HG02981 (cell line): ENCODE data around the gene YIPF4.
"Not testable (repeated sequence)": the region's sequence is repeated elsewhere in the genome, so short reads cannot be mapped to it uniquely, and the experiment has no call there.

Experiments
- ATAC-seq: cut with Tn5 transposase; IDR thresholded peaks from one replicate; pipeline ENCODE4 v1.9.1; 2021; ENCODE audit warnings: mild to moderate bottlenecking, moderate library complexity; ENCODE audit not compliant: unreplicated experiment

Gene YIPF4

DNA sequence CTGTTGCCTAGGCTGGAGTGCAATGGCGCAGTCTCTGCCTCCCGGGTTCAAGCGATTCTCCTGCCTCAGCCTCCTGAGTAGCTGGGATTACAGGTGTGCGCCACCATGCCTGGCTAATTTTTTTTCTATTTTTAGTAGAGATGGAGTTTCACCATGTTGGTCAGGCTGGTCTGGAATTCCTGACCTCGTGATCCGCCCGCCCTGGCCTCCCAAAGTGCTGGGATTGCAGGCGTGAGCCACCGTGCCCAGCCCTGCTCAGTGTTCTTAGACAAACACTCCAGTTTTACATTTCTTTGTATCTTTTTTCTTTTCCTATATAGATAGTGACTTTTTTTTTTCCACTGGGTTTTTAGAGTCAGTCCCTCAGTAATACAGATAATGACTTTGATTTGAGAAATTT, 86.6 kb downstream of the YIPF4 start:
- not testable (repeated sequence) for ATAC-seq

DNA sequence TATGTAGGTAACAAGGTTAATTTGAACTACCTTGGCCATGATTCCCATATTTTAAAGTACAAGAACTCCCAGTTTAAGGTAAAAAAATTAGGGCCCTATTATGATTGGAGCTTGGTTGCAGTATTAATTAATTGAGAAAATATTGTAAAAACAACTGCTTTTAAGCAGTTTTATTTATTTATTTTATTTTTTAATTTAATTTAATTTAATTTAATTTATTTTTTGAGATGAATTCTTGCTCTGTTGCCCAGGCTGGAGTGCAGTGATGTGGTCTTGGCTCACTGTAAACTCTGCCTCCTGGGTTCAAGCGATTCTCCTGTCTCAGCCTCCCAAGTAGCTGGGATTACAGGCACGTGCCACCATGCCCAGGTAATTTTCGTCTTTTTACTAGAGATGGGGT, 88.0 kb downstream of the YIPF4 start:
- ATAC-seq = not testable (repeated sequence)
